CD1c-positive myeloid dendritic cell (primary cell): ENCODE data around the gene SLC25A11.
A peak's percentile ranks its signal among the peaks of the same experiment; 100 is the strongest.

Source experiments
- DNase-seq: peaks from one replicate; pipeline ENCODE4 v3.0.0-alpha.2; 2016; ENCODE audit errors: extremely low spot score

Gene SLC25A11

GRCh38 chr17:4966844-4967538 lies 27.1 kb upstream of the SLC25A11 start:
- peak; percentile 97 for DNase-seq

- DNase-seq = no peak
Measured at GRCh38 chr17:4965311-4965986, 25.6 kb upstream of the SLC25A11 start.

GRCh38 chr17:4960279-4960922 lies 20.6 kb upstream of the SLC25A11 start:
- DNase-seq = no peak

DNA sequence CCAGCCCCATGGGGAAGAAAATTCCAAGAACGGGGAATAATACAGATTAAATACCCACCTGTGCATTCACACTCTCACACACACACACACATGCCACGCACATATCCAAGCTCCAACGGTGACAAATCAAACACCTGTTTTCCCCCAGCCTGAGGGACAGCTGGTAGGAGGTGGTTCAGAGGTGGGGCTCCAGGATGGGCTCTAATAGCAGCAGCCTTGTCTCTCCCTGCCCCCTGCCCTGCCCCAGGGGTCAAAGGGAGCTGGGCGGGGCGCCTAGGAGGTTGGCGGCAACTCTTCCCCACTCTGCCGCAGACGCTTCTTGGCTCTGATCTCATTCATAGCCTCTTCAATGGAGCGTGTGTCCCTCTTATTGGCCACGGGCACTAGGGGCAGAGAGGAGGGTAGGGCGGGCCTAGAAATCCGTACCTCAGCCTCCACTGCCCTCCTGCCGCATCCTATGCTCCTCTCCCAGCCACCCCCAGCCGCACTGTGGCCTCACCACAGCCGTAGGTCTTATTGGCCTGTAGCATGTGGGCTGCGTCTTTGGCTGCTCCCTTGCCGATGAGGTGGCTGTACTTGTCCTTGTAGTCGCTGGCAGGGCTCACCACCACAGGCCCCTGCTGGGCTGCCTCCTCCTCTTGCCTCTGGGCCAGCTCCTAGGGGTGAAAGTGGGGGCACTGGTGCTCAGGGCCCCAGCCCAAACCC lies 19.6 kb upstream of the SLC25A11 start:
- no peak for DNase-seq

DNA sequence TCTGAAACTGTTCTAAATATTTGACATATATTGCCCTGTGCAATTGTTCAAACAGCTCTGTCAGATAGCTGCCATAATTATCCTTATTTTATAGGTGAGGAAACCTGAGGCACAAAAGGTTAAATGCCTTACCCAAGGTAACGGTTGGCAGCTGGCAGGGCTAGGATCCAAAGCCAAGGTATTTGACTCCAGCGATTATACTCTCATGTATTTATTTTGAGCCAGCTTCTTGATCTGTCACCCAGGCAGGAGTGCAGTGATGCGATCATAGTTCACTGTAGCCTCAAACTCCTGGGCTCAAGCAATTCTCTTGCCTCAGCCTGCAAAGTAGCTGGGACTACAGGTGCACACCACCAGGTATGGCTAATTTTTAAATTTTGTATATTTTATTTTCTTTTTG lies 18.3 kb upstream of the SLC25A11 start:
- DNase-seq = no peak

GRCh38 chr17:4956493-4957061 lies 16.7 kb upstream of the SLC25A11 start:
- no peak for DNase-seq

GRCh38 chr17:4955091-4955490 lies 15.2 kb upstream of the SLC25A11 start:
- no peak for DNase-seq

- DNase-seq = no peak
Measured at GRCh38 chr17:4953451-4953961, 13.7 kb upstream of the SLC25A11 start.

DNA sequence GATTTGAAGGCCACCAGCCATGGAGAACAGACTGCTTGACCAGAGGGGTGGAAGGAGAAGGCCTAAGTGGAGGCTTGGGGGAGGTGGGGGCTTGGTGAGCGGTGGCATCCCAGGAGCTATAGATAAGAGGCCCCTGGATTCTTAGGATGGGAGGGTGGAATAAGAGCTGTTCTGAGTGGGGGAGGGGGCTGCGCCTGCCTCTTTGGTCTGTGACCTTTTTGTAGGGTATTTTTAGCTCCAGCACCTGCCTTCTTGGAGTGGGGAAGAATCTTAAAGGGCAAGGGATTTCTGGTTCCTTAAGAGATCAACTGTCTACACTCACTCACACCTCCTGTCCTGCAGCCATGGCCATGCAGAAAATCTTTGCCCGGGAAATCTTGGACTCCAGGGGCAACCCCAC lies 11.6 kb upstream of the SLC25A11 start:
- no peak for DNase-seq

DNA sequence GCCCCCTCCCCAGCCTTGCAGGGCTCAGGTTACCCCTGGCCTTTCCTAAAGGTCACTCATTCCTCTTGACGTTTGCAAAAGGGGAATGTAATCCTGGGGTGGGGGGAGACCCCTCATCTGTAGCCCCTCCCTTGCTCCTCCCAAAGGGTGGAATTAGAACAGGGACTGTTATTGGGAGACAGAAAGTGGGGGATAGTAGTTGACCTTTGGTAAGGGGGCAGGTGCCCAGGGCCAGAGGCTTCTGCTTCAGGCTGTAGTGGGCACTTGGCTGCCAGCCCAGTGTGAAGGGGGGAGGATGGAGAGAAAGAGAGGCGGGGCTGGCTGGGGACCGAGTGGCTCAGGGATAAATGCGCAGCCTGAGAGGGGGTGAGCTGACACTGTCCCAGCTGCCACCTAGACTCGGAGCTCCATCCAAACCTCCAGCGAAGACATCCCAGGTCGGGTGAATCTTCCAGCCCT lies 10.9 kb upstream of the SLC25A11 start, which contains the start of gene ENO3:
ENO3 (plus strand) TSS at position 374 of the 459 bp plus-strand sequence. CDS start 711 bp downstream, outside the sequence.
- no peak for DNase-seq

- DNase-seq = peak; percentile 35
Measured at GRCh38 chr17:4950075-4950745, 10.4 kb upstream of the SLC25A11 start.

DNA sequence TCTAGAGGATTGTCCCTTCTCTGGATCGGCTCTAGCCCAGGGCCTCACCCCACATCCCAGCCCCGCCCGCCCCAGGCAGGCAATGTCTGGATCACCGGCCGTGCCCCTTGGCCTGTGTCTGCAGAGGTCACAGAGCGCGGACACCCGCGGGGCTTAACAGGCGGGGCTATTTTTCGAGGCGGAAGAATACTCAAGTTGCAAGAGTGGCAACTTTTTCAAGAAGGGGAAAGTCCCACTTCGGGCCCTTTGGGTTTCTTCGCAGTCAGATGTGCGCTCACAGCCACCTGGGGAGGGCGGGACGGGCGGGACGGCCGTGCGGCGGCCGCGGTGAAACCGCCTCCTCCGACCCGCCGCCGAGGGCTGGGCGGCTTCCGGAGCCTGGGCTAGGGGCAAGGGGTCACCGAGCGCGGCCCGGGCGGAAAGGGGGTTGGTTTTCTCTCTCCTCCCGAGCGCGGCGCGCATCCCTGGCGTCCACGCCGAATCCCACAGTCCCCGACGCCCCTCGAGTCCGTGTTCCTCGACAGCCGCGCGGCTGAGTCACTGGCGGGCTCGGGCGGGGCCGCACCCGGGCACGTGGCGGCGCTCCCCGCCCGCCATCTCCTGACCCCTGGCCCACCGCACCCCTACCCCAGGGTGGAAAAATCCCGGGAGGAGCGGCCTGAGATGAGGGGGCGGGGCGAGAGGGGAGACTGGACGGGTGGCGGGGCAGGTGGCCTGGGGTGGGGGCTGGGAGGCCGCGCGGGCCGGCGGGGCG lies 9.7 kb upstream of the SLC25A11 start:
- DNase-seq = peak; percentile 88

DNA sequence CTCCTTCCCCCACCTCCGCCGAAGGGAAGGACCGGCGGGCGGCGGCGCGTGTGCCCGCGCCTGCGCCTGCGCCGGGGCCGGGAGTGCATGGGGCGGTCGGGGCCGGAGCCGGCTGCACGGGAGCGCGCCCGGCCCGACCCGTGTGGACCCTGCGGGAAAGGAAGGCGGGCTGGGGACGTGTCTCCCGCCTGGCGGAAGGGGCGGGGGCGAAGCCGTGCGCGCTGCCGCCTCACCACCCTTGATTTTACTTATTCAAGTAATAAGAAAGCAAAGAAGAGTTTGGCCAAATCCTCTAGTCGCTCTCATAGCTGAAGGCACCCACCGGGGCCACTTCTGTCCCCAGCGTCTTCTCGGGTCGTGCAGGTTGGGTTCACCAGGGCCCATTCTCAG lies 9.1 kb upstream of the SLC25A11 start:
- peak; percentile 94 for DNase-seq

DNA sequence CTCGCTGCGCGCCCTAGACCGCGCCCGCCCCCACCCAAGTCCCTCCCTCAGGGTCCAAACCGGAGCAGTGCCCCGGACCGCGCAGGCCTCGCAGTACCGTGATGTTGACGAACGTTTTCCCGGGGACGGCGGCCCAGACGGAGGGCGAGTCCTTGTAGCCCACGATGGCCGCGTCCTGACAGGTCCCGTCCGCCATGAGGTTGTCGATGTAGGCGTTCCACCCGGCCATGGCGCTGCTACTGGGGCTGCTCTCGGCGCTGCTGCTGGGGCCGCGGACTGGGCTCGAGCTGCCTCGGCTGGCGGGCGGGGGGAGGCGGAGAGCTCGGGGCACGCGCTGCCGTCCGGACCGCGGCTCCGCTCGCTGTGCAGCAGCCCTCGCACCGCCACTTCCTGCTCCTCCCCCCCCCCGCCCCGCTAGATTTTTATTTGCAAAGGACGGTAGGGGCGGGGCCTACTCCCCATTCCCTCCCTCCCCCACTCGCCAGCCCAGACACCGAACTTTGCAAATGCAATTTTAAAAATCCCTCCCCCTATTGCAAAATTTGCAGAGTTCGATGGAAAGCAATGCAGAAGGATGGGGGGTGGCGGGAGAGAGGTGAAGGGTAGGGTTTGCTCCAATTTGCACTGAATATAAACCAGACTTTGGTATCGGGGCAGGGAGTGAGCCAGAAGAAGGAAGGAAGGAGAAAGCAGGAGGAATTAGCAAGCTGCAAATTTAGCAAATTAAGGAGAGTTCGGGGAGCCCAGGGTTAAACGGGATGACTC lies 8.5 kb upstream of the SLC25A11 start, which contains the start of gene PFN1:
PFN1 (minus strand) TSS at position 365 of the 765 bp plus-strand sequence; CDS start at position 229, 136 bp downstream.
- peak; percentile 98 for DNase-seq

GRCh38 chr17:4947411-4948165 lies 7.7 kb upstream of the SLC25A11 start:
- DNase-seq = peak; percentile 68

GRCh38 chr17:4947010-4947410 lies 7.2 kb upstream of the SLC25A11 start:
- DNase-seq = peak; percentile 39

- peak; percentile 61 for DNase-seq
Measured at GRCh38 chr17:4946312-4946976, 6.6 kb upstream of the SLC25A11 start.

DNA sequence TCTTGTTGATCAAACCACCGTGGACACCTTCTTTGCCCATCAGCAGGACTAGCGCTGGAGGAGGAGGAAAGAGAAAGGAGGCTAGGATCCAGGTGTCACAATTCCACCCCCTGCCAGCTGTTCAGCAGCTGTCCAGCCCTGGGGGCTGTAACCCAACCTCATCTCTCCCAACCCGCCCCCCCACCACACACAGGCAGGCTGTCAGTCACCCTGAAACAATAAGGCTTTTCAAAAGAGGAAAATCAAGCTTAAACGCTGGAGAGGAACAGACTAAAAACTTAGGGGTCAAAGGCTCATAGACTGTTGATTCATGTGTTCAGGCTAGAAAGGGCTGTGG lies 6.1 kb upstream of the SLC25A11 start:
- no peak for DNase-seq
